HEK293 (cell line): ENCODE data around the gene RAMP1.

Experiments used
- CTCF ChIA-PET: fragments of 350-600 bp; formaldehyde crosslinking; extraction: SDS; loops from one replicate; lab custom pipeline; 2021; ENCODE audit warnings: antibody characterized with exemption; lab: Yijun Ruan, JAX
- POLR2A ChIA-PET: fragments of 300-600 bp; formaldehyde crosslinking; extraction: SDS; loops from one replicate; lab custom pipeline; 2020; ENCODE audit warnings: antibody characterized with exemption, inconsistent platforms; lab: Yijun Ruan, JAX
- H3K27ac ChIP-seq: fragments of 200-500 bp; sonication (Bioruptor generic); 2 replicates; pipeline ENCODE4 v1.5.1; 2014; ENCODE audit warnings: low read depth, low read length, control low read depth, inconsistent platforms; ENCODE audit errors: extremely low read depth
- H3K36me3 ChIP-seq, 2 experiments: fragments of 200-500 bp in 1 of 2; sonication (Bioruptor generic) in 1 of 2; 1 replicate in 1 of 2; 2 replicates in 1 of 2; pipeline ENCODE4 v1.5.1; 2014 to 2017; ENCODE audit warnings: inconsistent platforms in 2 of 2, low read length in 2 of 2; ENCODE audit not compliant: control insufficient read depth in 2 of 2, insufficient read depth in 1 of 2
- H3K4me1 ChIP-seq: fragments of 200-500 bp; sonication (Bioruptor generic); 2 replicates; pipeline ENCODE4 v1.5.1; 2014; ENCODE audit warnings: mild to moderate bottlenecking, low read length, inconsistent platforms; ENCODE audit not compliant: control insufficient read depth, insufficient read depth
- H3K4me3 ChIP-seq: 2 replicates; pipeline ENCODE4 v1.5.1; 2011; ENCODE audit warnings: low read depth, mild to moderate bottlenecking, control low read depth, low read length, moderate library complexity
- H3K9me3 ChIP-seq: fragments of 200-500 bp; sonication (Bioruptor generic); 2 replicates; pipeline ENCODE4 v1.5.1; 2014; ENCODE audit warnings: low read depth, low read length, inconsistent platforms; ENCODE audit not compliant: control insufficient read depth, insufficient read depth
- GLIS1 ChIP-seq: fragments of 450-650 bp; formaldehyde crosslinking; IDR thresholded peaks from 2 replicates; pipeline ENCODE4 v1.5.1; 2016; ENCODE audit warnings: missing biosample characterization, missing genetic modification characterization
- KLF17 ChIP-seq: fragments of 450-650 bp; formaldehyde crosslinking; IDR thresholded peaks from 2 replicates; pipeline ENCODE4 v1.5.1; 2016; ENCODE audit warnings: missing biosample characterization, missing genetic modification characterization
- SETDB1 ChIP-seq: IDR thresholded peaks from one replicate; pipeline ENCODE4 v1.6.1; 2017; ENCODE audit warnings: mild to moderate bottlenecking, low read length, moderate library complexity, mixed read lengths; ENCODE audit not compliant: insufficient read length
- SP3 ChIP-seq: fragments of 450-650 bp; formaldehyde crosslinking; IDR thresholded peaks from 2 replicates; pipeline ENCODE4 v1.5.1; 2016; ENCODE audit warnings: missing biosample characterization, missing genetic modification characterization
- TCF7L2 ChIP-seq: IDR thresholded peaks from 2 replicates; pipeline ENCODE4 v1.6.1; 2011; ENCODE audit warnings: low read depth, mild to moderate bottlenecking, inconsistent platforms, low read length, moderate library complexity, borderline replicate concordance
- ZBTB7A ChIP-seq: fragments of 450-650 bp; formaldehyde crosslinking; IDR thresholded peaks from 2 replicates; pipeline ENCODE4 v1.5.1; 2016; ENCODE audit warnings: low read depth, missing biosample characterization, missing genetic modification characterization
- ZFP37 ChIP-seq: fragments of 450-650 bp; formaldehyde crosslinking; IDR thresholded peaks from 2 replicates; pipeline ENCODE4 v1.5.1; 2016; ENCODE audit warnings: missing biosample characterization, missing genetic modification characterization
- ZNF146 ChIP-seq: fragments of 450-650 bp; formaldehyde crosslinking; IDR thresholded peaks from 2 replicates; pipeline ENCODE4 v1.5.1; 2016; ENCODE audit warnings: missing biosample characterization, missing genetic modification characterization
- ZNF16 ChIP-seq: fragments of 450-650 bp; formaldehyde crosslinking; IDR thresholded peaks from 2 replicates; pipeline ENCODE4 v1.5.1; 2016; ENCODE audit warnings: low read depth, missing biosample characterization, missing genetic modification characterization
- ZNF341 ChIP-seq: fragments of 450-650 bp; formaldehyde crosslinking; IDR thresholded peaks from 2 replicates; pipeline ENCODE4; 2016; ENCODE audit warnings: low read depth, missing biosample characterization, missing genetic modification characterization
- ZNF398 ChIP-seq: fragments of 450-650 bp; formaldehyde crosslinking; IDR thresholded peaks from 2 replicates; pipeline ENCODE4 v1.5.1; 2017; ENCODE audit warnings: missing biosample characterization, missing genetic modification characterization
- ZSCAN16 ChIP-seq: fragments of 450-650 bp; formaldehyde crosslinking; IDR thresholded peaks from 2 replicates; pipeline ENCODE4 v1.5.1; 2016; ENCODE audit warnings: missing biosample characterization, missing genetic modification characterization
- ZSCAN18 ChIP-seq: fragments of 450-650 bp; formaldehyde crosslinking; IDR thresholded peaks from 2 replicates; pipeline ENCODE4 v1.5.1; 2016; ENCODE audit warnings: missing biosample characterization, missing genetic modification characterization

RAMP1 gene

GRCh38 chr2:237864444-237864931, 5.1 kb downstream of the RAMP1 start:
- CTCF ChIA-PET, result no interaction called here

GRCh38 chr2:237864940-237865622, 5.7 kb downstream of the RAMP1 start:
- Histone ChIP-seq H3K36me3 (no peaks in the 10 kb centered on the region), H3K9me3 (no peaks in the 10 kb centered on the region), H3K27ac (no peak overlapping the region), H3K4me3 (no peak overlapping the region), H3K4me1 (peaks cover 4% of the 10 kb centered on the region)
- ChIA-PET POLR2A (no interaction called here), CTCF (no interaction called here)
- no peak for TF ChIP-seq ZSCAN18 (tag by site-specific recombination)
- no peak for TF ChIP-seq ZFP37 (tag by site-specific recombination)
- TF ChIP-seq GLIS1, result peak; percentile 31; the same call in 1 of the 2 replicates
- no peak for TF ChIP-seq ZBTB7A (tag by site-specific recombination)
- TF ChIP-seq SP3 (tag by site-specific recombination), result no peak
- peak; percentile 54 for TF ChIP-seq ZNF398

More at GRCh38 chr2:237864444-237864931, 5.1 kb downstream of the RAMP1 start:
- TF ChIP-seq ZNF341 (tag by site-specific recombination), result peak; percentile 63
- TF ChIP-seq ZSCAN16, result no peak
- TF ChIP-seq ZNF16 (tag by site-specific recombination), result no peak
- no peak for TF ChIP-seq TCF7L2
- no peak for TF ChIP-seq KLF17 (tag by site-specific recombination)
- H3K4me1 ChIP-seq, result peaks cover 4% of the 10 kb centered on the region
- no peaks in the 10 kb centered on the region for H3K36me3 ChIP-seq
- H3K9me3 ChIP-seq, result no peaks in the 10 kb centered on the region
- H3K4me3 ChIP-seq, result no peak overlapping the region
- POLR2A ChIA-PET, result no interaction called here
- H3K27ac ChIP-seq, result no peak overlapping the region

GRCh38 chr2:237865623-237866041, 6.2 kb downstream of the RAMP1 start:
- H3K4me3 ChIP-seq, result no peak overlapping the region
- TF ChIP-seq ZNF146 (tag by site-specific recombination) (0 out of 2 replicates have a peak, but pooled peaks have one; percentile 34), SETDB1 (no peak)
- peaks cover 4% of the 10 kb centered on the region for H3K4me1 ChIP-seq
- POLR2A ChIA-PET, result no interaction called here
- H3K27ac ChIP-seq, result no peak overlapping the region
- CTCF ChIA-PET, result interaction anchor here (1.1 kb wide), 1 partner anchor 12 kb away, joined by 3 read pairs; no protein-coding TSS in a partner anchor
- no peaks in the 10 kb centered on the region for H3K36me3 ChIP-seq
- H3K9me3 ChIP-seq, result no peaks in the 10 kb centered on the region
